T-helper 1 cell treated with Interleukin-12 subunit alpha and Interleukin-12 subunit beta and Interleukin-4 antibody, amounts not matched to agents 30 μg/mL and 1 μg/mL, for 36 hours (primary cell): ENCODE results near the gene TTLL8.
A peak's percentile ranks its signal among the peaks of the same experiment; 100 is the strongest.

ENCODE experiments used
- H3K27ac Mint-ChIP-seq: one replicate; pipeline ENCODE4 v1.8.0; 2021; ENCODE audit warnings: mild to moderate bottlenecking, mixed read lengths
- H3K27me3 Mint-ChIP-seq: one replicate; pipeline ENCODE4 v1.8.0; 2021; ENCODE audit warnings: low read depth, mixed read lengths
- H3K36me3 Mint-ChIP-seq: one replicate; pipeline ENCODE4 v1.8.0; 2021; ENCODE audit warnings: low read depth, mixed read lengths
- H3K4me1 Mint-ChIP-seq: one replicate; pipeline ENCODE4 v1.8.0; 2021; ENCODE audit warnings: low read depth, mixed read lengths
- H3K4me3 Mint-ChIP-seq: one replicate; pipeline ENCODE4 v1.8.0; 2021; ENCODE audit warnings: mild to moderate bottlenecking, moderate library complexity, mixed read lengths
- H3K9me3 Mint-ChIP-seq: one replicate; pipeline ENCODE4 v1.8.0; 2021; ENCODE audit warnings: mixed read lengths

Gene TTLL8

GRCh38 chr22:50015451-50016307 is 42.4 kb downstream of the TTLL8 start:
- Mint-ChIP-seq H3K9me3 (peaks cover 4% of the 10 kb centered on the region), H3K27ac (no peak overlapping the region), H3K27me3 (peaks cover 15% of the 10 kb centered on the region), H3K4me1 (peaks cover 20% of the 10 kb centered on the region), H3K4me3 (no peak overlapping the region), H3K36me3 (no peaks in the 10 kb centered on the region)

GRCh38 chr22:50014655-50015401 is 43.3 kb downstream of the TTLL8 start:
- Mint-ChIP-seq H3K27me3 (peaks cover 15% of the 10 kb centered on the region), H3K4me3 (no peak overlapping the region), H3K27ac (no peak overlapping the region), H3K9me3 (peaks cover 4% of the 10 kb centered on the region), H3K36me3 (no peaks in the 10 kb centered on the region), H3K4me1 (peaks cover 20% of the 10 kb centered on the region)

- peaks cover 15% of the 10 kb centered on the region for H3K27me3 Mint-ChIP-seq
- H3K27ac Mint-ChIP-seq: no peak overlapping the region
- no peak overlapping the region for H3K4me3 Mint-ChIP-seq
- H3K9me3 Mint-ChIP-seq: peaks cover 2% of the 10 kb centered on the region
- H3K4me1 Mint-ChIP-seq: peaks cover 19% of the 10 kb centered on the region
- no peaks in the 10 kb centered on the region for H3K36me3 Mint-ChIP-seq
These were observed 44.0 kb downstream of the TTLL8 start for GRCh38 chr22:50014053-50014501.

GRCh38 chr22:50012211-50013181 is 45.6 kb downstream of the TTLL8 start, which contains the start of gene IL17REL:
Gene IL17REL (minus strand): TSS chr22:50012765. CDS start chr22:50012646, 119 bp downstream.
- Mint-ChIP-seq H3K36me3 (no peaks in the 10 kb centered on the region), H3K9me3 (no peaks in the 10 kb centered on the region), H3K27me3 (peaks cover 15% of the 10 kb centered on the region), H3K27ac (no peak within 1 kb of the TSS), H3K4me3 (peak within 1 kb of the TSS; percentile 48), H3K4me1 (peaks cover 9% of the 10 kb centered on the region)

- H3K4me3 Mint-ChIP-seq: peak overlapping the region; percentile 48
- H3K4me1 Mint-ChIP-seq: peaks cover 9% of the 10 kb centered on the region
These were observed 46.5 kb downstream of the TTLL8 start for GRCh38 chr22:50011447-50012210.

GRCh38 chr22:50010676-50011446 is 47.2 kb downstream of the TTLL8 start:
- Mint-ChIP-seq H3K4me3 (peak overlapping the region; percentile 14), H3K27me3 (peaks cover 15% of the 10 kb centered on the region), H3K4me1 (peaks cover 9% of the 10 kb centered on the region), H3K27ac (no peak overlapping the region), H3K9me3 (no peaks in the 10 kb centered on the region), H3K36me3 (no peaks in the 10 kb centered on the region)

More at GRCh38 chr22:50011447-50012210, 46.5 kb downstream of the TTLL8 start:
- H3K9me3 Mint-ChIP-seq: no peaks in the 10 kb centered on the region
- peaks cover 15% of the 10 kb centered on the region for H3K27me3 Mint-ChIP-seq
- no peak overlapping the region for H3K27ac Mint-ChIP-seq
- H3K36me3 Mint-ChIP-seq: no peaks in the 10 kb centered on the region

GRCh38 chr22:50009765-50010675 is 48.1 kb downstream of the TTLL8 start:
- Mint-ChIP-seq H3K4me3 (no peak overlapping the region), H3K9me3 (no peaks in the 10 kb centered on the region), H3K36me3 (no peaks in the 10 kb centered on the region), H3K4me1 (peaks cover 11% of the 10 kb centered on the region), H3K27me3 (peaks cover 17% of the 10 kb centered on the region), H3K27ac (no peak overlapping the region)

GRCh38 chr22:50009251-50009650 is 48.8 kb downstream of the TTLL8 start:
- Mint-ChIP-seq H3K4me1 (peaks cover 12% of the 10 kb centered on the region), H3K9me3 (no peaks in the 10 kb centered on the region), H3K27me3 (peaks cover 20% of the 10 kb centered on the region), H3K4me3 (no peak overlapping the region), H3K36me3 (no peaks in the 10 kb centered on the region), H3K27ac (no peak overlapping the region)

GRCh38 chr22:50008151-50009040 is 49.7 kb downstream of the TTLL8 start:
- Mint-ChIP-seq H3K27me3 (peaks cover 23% of the 10 kb centered on the region), H3K36me3 (no peaks in the 10 kb centered on the region), H3K4me1 (peaks cover 12% of the 10 kb centered on the region), H3K4me3 (no peak overlapping the region), H3K9me3 (no peaks in the 10 kb centered on the region), H3K27ac (no peak overlapping the region)

GRCh38 chr22:50007057-50007511 is 51.0 kb downstream of the TTLL8 start:
- peaks cover 12% of the 10 kb centered on the region for H3K4me1 Mint-ChIP-seq
- H3K9me3 Mint-ChIP-seq: no peaks in the 10 kb centered on the region
- H3K36me3 Mint-ChIP-seq: no peaks in the 10 kb centered on the region
- peaks cover 20% of the 10 kb centered on the region for H3K27me3 Mint-ChIP-seq
- H3K27ac Mint-ChIP-seq: no peak overlapping the region
- no peak overlapping the region for H3K4me3 Mint-ChIP-seq

GRCh38 chr22:50004918-50005317 is 53.2 kb downstream of the TTLL8 start:
- no peaks in the 10 kb centered on the region for H3K36me3 Mint-ChIP-seq
- no peaks in the 10 kb centered on the region for H3K9me3 Mint-ChIP-seq
- H3K27me3 Mint-ChIP-seq: peaks cover 8% of the 10 kb centered on the region
- H3K4me3 Mint-ChIP-seq: no peak overlapping the region
- no peak overlapping the region for H3K27ac Mint-ChIP-seq
- peaks cover 3% of the 10 kb centered on the region for H3K4me1 Mint-ChIP-seq
